Thoracic aorta (tissue), 2 donors: ENCODE measurements around the gene USP7. TPM values are rescaled to one million over a fixed set of nuclear protein-coding genes. Genes with fewer than 3 reads are reported as not detected.
A peak's percentile ranks its signal among the peaks of the same experiment; 100 is the strongest.
"Not testable (repeated sequence)": the region's sequence is repeated elsewhere in the genome, so short reads cannot be mapped to it uniquely, and the experiment has no call there.

Experiments
- ATAC-seq: fragments of 150-250 bp; one replicate; pipeline ENCODE4 v1.8.0; 2017; ENCODE audit warnings: low read depth; ENCODE audit not compliant: insufficient number of reproducible peaks, low FRiP score
- DNase-seq: peaks from one replicate; pipeline ENCODE4 v3.0.0-alpha.2; 2020; ENCODE audit warnings: low spot score
- H3K27ac ChIP-seq, 2 donors: fragments of 200-600 bp; sonication (generic); 1 replicate in 1 of 2; 2 replicates in 1 of 2; pipeline ENCODE4 v1.5.1; 2016; ENCODE audit warnings: mild to moderate bottlenecking in 2 of 2, moderate library complexity in 2 of 2
- H3K27me3 ChIP-seq: fragments of 200-600 bp; sonication (generic); replicated peaks from 2 replicates; pipeline ENCODE4 v1.6.0; 2016; ENCODE audit warnings: mild to moderate bottlenecking; ENCODE audit not compliant: insufficient read depth
- H3K36me3 ChIP-seq: fragments of 200-600 bp; sonication (generic); one replicate; pipeline ENCODE4 v1.5.1; 2016
- H3K4me1 ChIP-seq, 2 donors: fragments of 200-600 bp; sonication (generic); 1 replicate in 1 of 2; 2 replicates in 1 of 2; pipeline versions ENCODE4 v1.5.1 to v1.6.0; 2016; ENCODE audit warnings: low read depth in 2 of 2, mild to moderate bottlenecking in 1 of 2; ENCODE audit not compliant: control insufficient read depth in 1 of 2
- H3K4me3 ChIP-seq: fragments of 200-600 bp; sonication (generic); 2 replicates; pipeline ENCODE4 v1.5.1; 2016; ENCODE audit warnings: mild to moderate bottlenecking
- H3K9me3 ChIP-seq: fragments of 200-600 bp; sonication (generic); 2 replicates; pipeline ENCODE4 v1.5.1; 2016
- total RNA-seq, 2 donors: library from RNA; depleted of rRNA; stranded (reverse); fragments of >200 nt; gene quantifications; one replicate each; pipeline versions ENCODE4 v1.1.0 to v1.2.3, GENCODE V29; 2016
- TF ChIP-seq, protein P1 (sequence below): fragments of 200-600 bp; sonication (generic); IDR thresholded peaks from one replicate; pipeline ENCODE4 v1.5.1; 2019; ENCODE audit warnings: antibody characterized with exemption

The USP7 gene
- total RNA-seq, 2 donors from 2014 or later, result 61.2 to 93.8 TPM

DNA sequence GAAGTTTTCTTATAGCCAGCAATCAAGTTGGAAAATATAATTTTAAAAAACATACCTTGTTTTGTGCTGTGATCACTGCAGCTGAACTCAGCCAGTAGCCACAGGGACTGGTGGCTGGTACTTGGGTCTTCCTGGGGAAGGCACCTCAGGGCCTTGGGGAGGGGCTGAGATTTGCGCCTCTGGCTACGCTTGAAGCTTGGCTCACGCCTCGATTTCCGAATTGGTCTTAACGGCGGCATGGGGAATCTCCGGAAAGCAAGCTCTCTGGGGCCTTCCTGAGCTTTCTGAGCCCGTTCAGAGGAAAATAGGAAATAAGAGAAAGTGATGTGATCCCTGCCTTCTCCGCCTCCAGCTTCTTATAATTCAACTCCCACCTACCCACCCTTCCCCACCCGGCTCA, 11.3 kb upstream of the USP7 start:
- no peak for DNase-seq
- Histone ChIP-seq H3K4me1 (no peaks in the 10 kb centered on the region), H3K9me3 (no peaks in the 10 kb centered on the region)

DNA sequence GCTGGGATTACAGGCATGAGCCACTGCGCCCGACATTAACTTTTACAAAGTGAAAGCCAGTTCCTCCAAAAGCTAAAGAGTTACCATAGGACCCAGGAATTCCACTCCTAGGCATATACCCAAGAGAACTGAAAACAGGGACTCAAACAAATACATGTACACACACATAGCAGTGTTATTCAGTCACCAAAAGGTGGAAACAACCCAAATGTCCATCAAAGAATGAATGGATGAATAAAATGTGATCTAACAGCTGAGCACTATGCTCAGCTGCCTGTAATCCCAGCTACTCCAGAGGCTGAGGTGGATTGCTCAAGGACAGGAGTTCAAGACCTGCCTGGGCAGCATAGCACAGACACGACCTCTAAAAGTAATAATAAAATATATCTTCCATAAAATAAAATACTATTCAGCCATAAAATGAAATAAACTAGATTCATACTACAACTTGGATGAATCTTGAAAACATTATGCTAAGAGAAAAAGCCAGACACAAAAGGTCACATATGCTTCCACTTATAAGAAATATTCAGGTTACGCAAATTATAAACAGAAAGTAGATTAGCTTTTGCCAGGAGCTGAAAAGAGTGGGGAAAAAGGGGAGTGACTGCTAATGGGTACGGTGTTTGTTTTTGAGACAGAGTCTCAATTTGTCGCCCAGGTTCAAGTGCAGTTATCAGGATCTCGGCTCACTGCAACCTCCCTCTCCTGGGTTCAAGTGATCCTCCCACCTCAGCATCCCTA, 9.3 kb upstream of the USP7 start:
- no peaks in the 10 kb centered on the region for H3K27me3 ChIP-seq
- no peaks in the 10 kb centered on the region for H3K36me3 ChIP-seq
- DNase-seq (no peak), ATAC-seq (peak; percentile 36)
- no peak overlapping the region for H3K4me3 ChIP-seq
- TF ChIP-seq, protein P1, sequence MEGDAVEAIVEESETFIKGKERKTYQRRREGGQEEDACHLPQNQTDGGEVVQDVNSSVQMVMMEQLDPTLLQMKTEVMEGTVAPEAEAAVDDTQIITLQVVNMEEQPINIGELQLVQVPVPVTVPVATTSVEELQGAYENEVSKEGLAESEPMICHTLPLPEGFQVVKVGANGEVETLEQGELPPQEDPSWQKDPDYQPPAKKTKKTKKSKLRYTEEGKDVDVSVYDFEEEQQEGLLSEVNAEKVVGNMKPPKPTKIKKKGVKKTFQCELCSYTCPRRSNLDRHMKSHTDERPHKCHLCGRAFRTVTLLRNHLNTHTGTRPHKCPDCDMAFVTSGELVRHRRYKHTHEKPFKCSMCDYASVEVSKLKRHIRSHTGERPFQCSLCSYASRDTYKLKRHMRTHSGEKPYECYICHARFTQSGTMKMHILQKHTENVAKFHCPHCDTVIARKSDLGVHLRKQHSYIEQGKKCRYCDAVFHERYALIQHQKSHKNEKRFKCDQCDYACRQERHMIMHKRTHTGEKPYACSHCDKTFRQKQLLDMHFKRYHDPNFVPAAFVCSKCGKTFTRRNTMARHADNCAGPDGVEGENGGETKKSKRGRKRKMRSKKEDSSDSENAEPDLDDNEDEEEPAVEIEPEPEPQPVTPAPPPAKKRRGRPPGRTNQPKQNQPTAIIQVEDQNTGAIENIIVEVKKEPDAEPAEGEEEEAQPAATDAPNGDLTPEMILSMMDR, result no peak
- H3K9me3 ChIP-seq, result no peaks in the 10 kb centered on the region
- no peaks in the 10 kb centered on the region for H3K4me1 ChIP-seq
- no peak overlapping the region for H3K27ac ChIP-seq

More for the DNA sequence above, 11.3 kb upstream of the USP7 start:
- no peak for ATAC-seq
- Histone ChIP-seq H3K27ac (no peak overlapping the region), H3K4me3 (no peak overlapping the region), H3K36me3 (no peaks in the 10 kb centered on the region), H3K27me3 (no peaks in the 10 kb centered on the region)
- TF ChIP-seq, protein P1, result no peak

DNA sequence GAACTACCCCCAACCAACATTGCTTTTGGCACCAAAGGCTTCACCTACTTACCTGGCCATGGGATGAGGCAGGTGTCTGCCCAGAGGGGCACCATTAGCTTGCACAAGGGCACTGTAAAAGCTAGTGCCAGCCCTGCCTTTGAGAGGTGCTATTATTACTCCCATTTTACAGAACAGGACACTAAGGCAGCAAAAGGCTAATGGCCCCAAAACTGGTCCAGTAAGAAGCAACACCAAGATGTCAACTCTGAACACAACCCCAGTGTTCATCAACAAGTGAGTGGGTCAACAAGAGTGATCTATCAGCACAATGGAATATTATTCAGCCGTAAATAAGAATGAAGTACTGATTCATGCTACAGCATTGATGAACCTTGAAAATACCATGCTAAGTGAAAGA, 7.7 kb upstream of the USP7 start:
- H3K27me3 ChIP-seq, result no peaks in the 10 kb centered on the region
- H3K4me3 ChIP-seq, result no peak overlapping the region
- TF ChIP-seq, protein P1, result no peak
- DNase-seq, result no peak
- no peaks in the 10 kb centered on the region for H3K36me3 ChIP-seq
- H3K9me3 ChIP-seq, result no peaks in the 10 kb centered on the region
- H3K27ac ChIP-seq, result no peak overlapping the region
- no peak for ATAC-seq
- H3K4me1 ChIP-seq, result no peaks in the 10 kb centered on the region

DNA sequence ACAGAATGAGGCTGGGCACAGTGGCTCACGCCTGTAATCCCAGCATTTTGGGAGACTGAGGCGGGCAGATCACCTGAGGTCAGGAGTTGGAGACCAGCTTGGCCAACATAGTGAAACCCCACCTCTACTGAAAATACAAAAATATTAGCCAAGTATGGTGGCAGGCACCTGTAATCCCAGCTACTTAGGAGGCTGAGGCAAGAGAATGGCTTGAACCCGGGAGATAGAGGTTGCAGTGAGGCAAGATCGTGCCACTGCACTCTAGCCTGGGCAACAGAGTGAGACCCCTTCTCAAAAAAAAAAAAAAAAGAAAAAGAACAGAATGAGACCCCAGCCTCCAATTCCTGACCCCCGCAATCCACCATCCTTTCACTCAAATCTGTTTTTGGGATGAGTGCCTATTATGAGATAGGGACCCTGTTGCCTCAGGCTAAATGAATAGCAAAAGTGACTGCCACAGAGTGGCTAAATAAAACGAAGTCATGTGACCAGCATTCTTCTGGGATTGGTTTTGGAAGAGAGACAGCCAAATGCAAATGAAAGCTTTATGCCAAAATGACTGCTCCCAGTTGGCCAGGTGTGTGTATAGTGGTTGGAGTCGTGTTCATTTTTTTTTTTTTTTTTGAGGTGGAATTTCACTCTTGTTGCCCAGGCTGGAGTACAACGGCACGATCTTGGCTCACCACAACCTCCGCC, 5.6 kb upstream of the USP7 start:
- not testable (repeated sequence) for H3K27ac ChIP-seq, H3K27me3 ChIP-seq, ATAC-seq, H3K36me3 ChIP-seq, H3K9me3 ChIP-seq, DNase-seq, H3K4me3 ChIP-seq, H3K4me1 ChIP-seq

DNA sequence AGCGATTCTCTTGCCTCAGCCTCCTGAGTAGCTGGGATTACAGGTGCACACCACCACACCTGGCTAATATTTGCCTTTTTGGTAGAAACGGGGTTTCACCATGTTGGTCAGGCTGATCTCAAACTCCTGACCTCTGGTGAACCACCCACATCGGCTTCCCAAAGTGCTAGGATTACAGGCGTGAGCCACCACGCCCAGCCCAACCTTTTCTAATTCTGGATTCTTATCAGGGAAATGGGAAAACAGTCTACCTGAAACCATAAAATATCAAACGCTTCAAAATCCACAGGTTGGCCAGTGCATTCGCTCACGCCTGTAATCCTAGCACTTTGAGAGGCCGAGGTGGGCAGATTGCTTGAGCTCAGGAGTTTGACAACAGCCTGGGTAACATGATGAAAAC, 4.3 kb upstream of the USP7 start:
- not testable (repeated sequence) for H3K36me3 ChIP-seq, H3K27ac ChIP-seq, ATAC-seq, H3K4me1 ChIP-seq, H3K4me3 ChIP-seq, DNase-seq, H3K9me3 ChIP-seq, H3K27me3 ChIP-seq

DNA sequence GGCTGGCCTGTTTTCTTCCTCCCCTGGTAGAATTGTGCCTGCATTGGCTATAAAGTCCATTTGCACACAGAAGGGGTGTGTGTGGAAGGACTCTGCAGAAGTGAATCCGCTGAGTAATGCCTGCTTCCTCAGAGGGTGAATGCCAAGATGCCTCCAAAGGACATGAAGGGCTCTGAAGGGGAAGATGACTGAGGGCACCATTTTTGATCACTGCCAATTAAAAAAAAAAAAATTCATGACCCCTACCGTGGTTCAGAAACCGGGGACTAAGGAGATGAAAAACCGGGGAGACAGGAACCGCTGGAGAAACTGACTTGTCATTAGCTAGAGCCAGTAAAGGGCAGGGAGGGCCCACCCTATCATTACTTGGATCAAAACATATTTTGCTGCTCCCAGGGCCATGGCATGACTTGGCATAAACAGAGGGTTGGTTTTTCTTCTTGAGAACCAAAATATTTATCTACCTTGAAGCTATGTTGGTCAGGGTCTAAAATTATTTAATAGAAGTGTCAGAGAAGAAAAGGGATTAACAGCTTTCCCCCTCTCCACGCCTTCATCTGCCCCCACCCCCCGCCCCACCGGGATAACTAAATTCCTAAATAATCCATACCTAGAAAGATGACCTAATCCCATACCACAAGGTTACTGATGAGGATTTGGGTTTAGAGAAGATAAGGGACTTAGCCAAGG, 3.6 kb upstream of the USP7 start:
- no peaks in the 10 kb centered on the region for H3K27me3 ChIP-seq
- H3K4me3 ChIP-seq, result no peak overlapping the region
- H3K27ac ChIP-seq, result no peak overlapping the region
- H3K9me3 ChIP-seq, result no peaks in the 10 kb centered on the region
- DNase-seq, result no peak
- ATAC-seq, result no peak
- H3K36me3 ChIP-seq, result no peaks in the 10 kb centered on the region
- peaks cover 1 to 5% of the 10 kb centered on the region in 2 donors for H3K4me1 ChIP-seq
- TF ChIP-seq, protein P1, result no peak
